A549 (cell line): ENCODE results near the gene ZBTB38. TPM values are rescaled to one million over a fixed set of nuclear protein-coding genes. Genes with fewer than 3 reads are reported as not detected.

ENCODE experiments used
- ATAC-seq, 2 experiments: fragments of 200-7000 bp in 1 of 2; fragments of >200 bp in 1 of 2; cut with Nextera tagmentation in 1 of 2; cut with Tn5 transposase in 1 of 2; 3 replicates each; pipeline versions ENCODE4 v1.8.0 to v1.9.1; 2018 to 2020; ENCODE audit warnings: mild to moderate bottlenecking in 1 of 2, moderate library complexity in 1 of 2
- CTCF ChIA-PET: fragments of 300-600 bp; sonication (Branson Sonifier 250); formaldehyde crosslinking; extraction: SDS; loops from one replicate; lab custom pipeline; 2021; ENCODE audit warnings: antibody characterized with exemption, inconsistent platforms; lab: Yijun Ruan, JAX
- POLR2A ChIA-PET: fragments of 350-600 bp; formaldehyde crosslinking; extraction: SDS; loops from one replicate; lab custom pipeline; 2021; ENCODE audit warnings: antibody characterized with exemption, inconsistent platforms; lab: Yijun Ruan, JAX
- DNase-seq, 2 experiments: peaks; one replicate each; pipeline versions ENCODE4 v3.0.0 to v3.0.0-alpha.2; 2011 to 2016; ENCODE audit warnings: low read depth in 1 of 2, low spot score in 1 of 2
- FAIRE-seq: peaks from 2 replicates; lab custom pipeline; 2011; peaks lifted over from hg19 to GRCh38; lab: Jason Lieb, UNC
- H3K27ac ChIP-seq, 2 experiments: fragments of >200 bp; sonication (Bioruptor Twin); formaldehyde crosslinking; 3 replicates each; pipeline ENCODE4 v1.5.1; 2016 to 2017
- H3K4me1 ChIP-seq: fragments of >200 bp; sonication (Bioruptor Twin); formaldehyde crosslinking; 3 replicates; pipeline ENCODE4 v1.6.1; 2016
- H3K4me2 ChIP-seq: fragments of >200 bp; sonication (Bioruptor Twin); formaldehyde crosslinking; 3 replicates; pipeline ENCODE4 v1.6.1; 2016
- H3K4me3 ChIP-seq: fragments of >200 bp; sonication (Bioruptor Twin); formaldehyde crosslinking; 3 replicates; pipeline ENCODE4 v1.5.1; 2016
- H3K9me3 ChIP-seq: fragments of >200 bp; sonication (Bioruptor Twin); formaldehyde crosslinking; 3 replicates; pipeline ENCODE4 v1.6.1; 2016
- BHLHE40 ChIP-seq: IDR thresholded peaks from 2 replicates; pipeline ENCODE4 v1.6.1; 2012; ENCODE audit warnings: low read depth, low read length, inconsistent platforms
- CHD2 ChIP-seq: fragments of 150-350 bp; IDR thresholded peaks from 2 replicates; pipeline ENCODE4 v1.6.1; 2014; ENCODE audit warnings: low read length; ENCODE audit not compliant: partially characterized antibody
- EHMT2 ChIP-seq: fragments of 200-600 bp; sonication (generic); IDR thresholded peaks from 2 replicates; pipeline ENCODE4 v1.6.1; 2016; ENCODE audit warnings: antibody characterized with exemption, low read depth, mild to moderate bottlenecking, moderate library complexity
- ESRRA ChIP-seq: fragments of 150-350 bp; IDR thresholded peaks from 2 replicates; pipeline ENCODE4 v1.6.1; 2014; ENCODE audit warnings: mild to moderate bottlenecking, low read length, borderline replicate concordance
- FOSB ChIP-seq: fragments of 250-450 bp; sonication (Bioruptor Pico); IDR thresholded peaks from 2 replicates; pipeline ENCODE4 v1.5.0; 2020; ENCODE audit warnings: mild to moderate bottlenecking, moderate library complexity
- GATA3 ChIP-seq: IDR thresholded peaks from 2 replicates; pipeline ENCODE4 v1.6.1; 2012; ENCODE audit warnings: borderline replicate concordance
- HDAC2 ChIP-seq: fragments of 200-600 bp; sonication (generic); IDR thresholded peaks from 2 replicates; pipeline ENCODE4 v1.6.1; 2016
- HOXA7 ChIP-seq: fragments of 250-450 bp; sonication (Bioruptor Pico); IDR thresholded peaks from 2 replicates; pipeline ENCODE4 v1.5.0; 2020; ENCODE audit warnings: mild to moderate bottlenecking, moderate library complexity
- HOXB13 ChIP-seq: fragments of 250-450 bp; sonication (Bioruptor Pico); IDR thresholded peaks from 2 replicates; pipeline ENCODE4 v1.5.0; 2020; ENCODE audit warnings: low read depth, mild to moderate bottlenecking, moderate library complexity
- HOXB5 ChIP-seq: fragments of 250-450 bp; sonication (Bioruptor Pico); IDR thresholded peaks from 2 replicates; pipeline ENCODE4 v1.5.0; 2020; ENCODE audit warnings: mild to moderate bottlenecking, moderate library complexity
- KDM5A ChIP-seq: fragments of 200-600 bp; sonication (generic); IDR thresholded peaks from 2 replicates; pipeline ENCODE4 v1.6.1; 2016; ENCODE audit warnings: antibody characterized with exemption, mild to moderate bottlenecking
- MAFK ChIP-seq: fragments of 450-650 bp; IDR thresholded peaks from 2 replicates; pipeline ENCODE4 v1.6.1; 2014; ENCODE audit not compliant: partially characterized antibody
- MAX ChIP-seq: IDR thresholded peaks from 2 replicates; pipeline ENCODE4 v1.6.1; 2012
- MAZ ChIP-seq: fragments of 150-350 bp; IDR thresholded peaks from 2 replicates; pipeline ENCODE4 v1.6.1; 2014; ENCODE audit warnings: antibody characterized with exemption, low read depth, low read length, borderline replicate concordance
- MYC ChIP-seq: IDR thresholded peaks from 2 replicates; pipeline ENCODE4 v1.6.1; 2012; ENCODE audit warnings: mild to moderate bottlenecking, inconsistent platforms, low read length, improper control_type of control experiment, borderline replicate concordance
- PHF8 ChIP-seq: fragments of 200-600 bp; sonication (generic); IDR thresholded peaks from 2 replicates; pipeline ENCODE4 v1.6.1; 2016; ENCODE audit warnings: low read depth, mild to moderate bottlenecking, antibody characterized with exemption, moderate library complexity, borderline replicate concordance
- POLR2A ChIP-seq: IDR thresholded peaks from 2 replicates; pipeline ENCODE4 v1.6.1; 2012; ENCODE audit warnings: mild to moderate bottlenecking, low read length
- RAD21 ChIP-seq, 2 experiments: fragments of >200 bp in 1 of 2; sonication (Bioruptor Twin) in 1 of 2; formaldehyde crosslinking in 1 of 2; IDR thresholded peaks in 1 of 2; conservative IDR thresholded peaks in 1 of 2; 2 replicates in 1 of 2; 3 replicates in 1 of 2; pipeline ENCODE4 v1.6.1; 2012 to 2018; ENCODE audit warnings: inconsistent platforms in 1 of 2
- RCOR1 ChIP-seq: fragments of 150-350 bp; IDR thresholded peaks from 2 replicates; pipeline ENCODE4 v1.6.1; 2014; ENCODE audit warnings: antibody characterized with exemption, low read length, low read depth
- RFX5 ChIP-seq: fragments of 450-650 bp; IDR thresholded peaks from 2 replicates; pipeline ENCODE4 v1.7.1; 2014; ENCODE audit warnings: antibody characterized with exemption, mild to moderate bottlenecking, moderate library complexity
- RNF2 ChIP-seq: fragments of 200-600 bp; sonication (generic); IDR thresholded peaks from 2 replicates; pipeline ENCODE4 v1.6.1; 2016; ENCODE audit warnings: low read depth, mild to moderate bottlenecking, antibody characterized with exemption, moderate library complexity, borderline replicate concordance
- SMC3 ChIP-seq: fragments of >200 bp; sonication (Bioruptor Twin); formaldehyde crosslinking; IDR thresholded peaks from 3 replicates; pipeline ENCODE4 v1.6.1; 2018; ENCODE audit warnings: inconsistent platforms
- TFCP2L1 ChIP-seq: fragments of 250-450 bp; sonication (Bioruptor Pico); IDR thresholded peaks from 2 replicates; pipeline ENCODE4 v1.5.0; 2021; ENCODE audit warnings: mild to moderate bottlenecking
- ZC3H11A ChIP-seq: fragments of 450-650 bp; IDR thresholded peaks from 2 replicates; pipeline ENCODE4 v1.6.1; 2014; ENCODE audit warnings: antibody characterized with exemption, mild to moderate bottlenecking
- ZNF302 ChIP-seq: fragments of 250-450 bp; sonication (Bioruptor Pico); IDR thresholded peaks from 2 replicates; pipeline ENCODE4 v1.9.0; 2021; ENCODE audit warnings: inconsistent platforms, mild to moderate bottlenecking, moderate library complexity
- WGBS: methylation state at CpG from one replicate; pipeline ENCODE4 v1.1.6; 2017; ENCODE audit errors: missing lambda C conversion rate; 5-methylcytosine and 5-hydroxymethylcytosine counted together
- polyA plus RNA-seq, 4 experiments: library from polyadenylated mRNA; depleted of rRNA in 3 of 4; stranded (reverse); fragments of >200 nt; fragmentation: RNase III in 1 of 4; extraction: RNeasy Plus Mini Kit Qiagen cat#74134 plus additional on column Dnase treatment in 1 of 4; gene quantifications; 2 replicates in 3 of 4; 3 replicates in 1 of 4; pipeline ENCODE4 v1.2.3, GENCODE V29; 2011 to 2017
- TF ChIP-seq, protein P1 (sequence below): fragments of >200 bp; sonication (Bioruptor Twin); formaldehyde crosslinking; IDR thresholded peaks from 2 replicates; pipeline ENCODE4 v1.6.1; 2016
- TF ChIP-seq, protein P2 (sequence below): fragments of 250-450 bp; sonication (Bioruptor Pico); IDR thresholded peaks from 2 replicates; pipeline ENCODE4 v1.5.0; 2020; ENCODE audit warnings: low read depth, mild to moderate bottlenecking, moderate library complexity

Gene ZBTB38
- polyA plus RNA-seq, 2 of the 4 experiments (the other 2 are of a cell fraction) = 72.0 to 110 TPM

- Histone ChIP-seq H3K4me1 (peaks cover 71% of the 10 kb centered on the region), H3K27ac (peak overlapping the region; percentile 91 to 94), H3K4me2 (peak overlapping the region; percentile 59), H3K4me3 (no peak overlapping the region), H3K9me3 (no peaks in the 10 kb centered on the region)
- peak in 1 of 2 experiments; percentile 19; a peak in 1 of 6 replicates for ATAC-seq
- ChIA-PET POLR2A (interaction anchor here (2.2 to 2.3 kb wide), 2 partner anchors 20 to 34 kb away, joined by 11 to 22 read pairs; no protein-coding TSS in a partner anchor), CTCF (interaction anchor here (0.7 to 18.2 kb wide), 11 partner anchors 20 to 147 kb away, joined by 3 to 217 read pairs (median 3); no protein-coding TSS in a partner anchor)
- FAIRE-seq = no peak
- TF ChIP-seq TFCP2L1 (CRISPR knock-in tag) = no peak
- peak; percentile 23; the same call in 1 of the 2 replicates for TF ChIP-seq HOXB13 (CRISPR knock-in tag)
- no peak for DNase-seq
- WGBS = 82% methylated on average over 5 of the region's 5 CpGs
Measured at GRCh38 chr3:141332416-141332815, 35.9 kb upstream of the ZBTB38 start.

GRCh38 chr3:141333836-141334626, 34.3 kb upstream of the ZBTB38 start:
- TF ChIP-seq, protein P1, sequence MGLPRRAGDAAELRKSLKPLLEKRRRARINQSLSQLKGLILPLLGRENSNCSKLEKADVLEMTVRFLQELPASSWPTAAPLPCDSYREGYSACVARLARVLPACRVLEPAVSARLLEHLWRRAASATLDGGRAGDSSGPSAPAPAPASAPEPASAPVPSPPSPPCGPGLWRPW = no peak
- no peak for TF ChIP-seq GATA3
- no peak for TF ChIP-seq KDM5A
- TF ChIP-seq MAFK = no peak
- no peak for TF ChIP-seq HOXB5 (CRISPR knock-in tag)
- TF ChIP-seq EHMT2 = no peak
- no peak for TF ChIP-seq BHLHE40
- TF ChIP-seq RAD21 (conservative IDR thresholded peaks at IDR 0.05 in 1 of 2, IDR thresholded peaks at IDR 0.05 in 1 of 2) = no peak
- TF ChIP-seq HOXB13 (CRISPR knock-in tag) = no peak
- no peak for TF ChIP-seq CHD2
- TF ChIP-seq POLR2A = no peak
- TF ChIP-seq MAX = no peak
- TF ChIP-seq HOXA7 (CRISPR knock-in tag) = no peak
- no peak for TF ChIP-seq ZC3H11A
- TF ChIP-seq RFX5 = no peak
- no peak for TF ChIP-seq ESRRA
- TF ChIP-seq MAZ = no peak
- TF ChIP-seq HDAC2 = no peak
- no peak for TF ChIP-seq SMC3
- TF ChIP-seq FOSB = no peak
- no peak for DNase-seq
- ChIA-PET POLR2A (interaction anchor here (0.6 kb wide), 1 partner anchor 8 kb away, joined by 3 read pairs; no protein-coding TSS in a partner anchor), CTCF (interaction anchor here (0.9 to 18.2 kb wide), 5 partner anchors 12 to 126 kb away, joined by 4 to 217 read pairs (median 8); no protein-coding TSS in a partner anchor)
- no peak overlapping the region for H3K4me3 ChIP-seq
- WGBS = 92% methylated on average over 3 of the region's 3 CpGs
- no peak for FAIRE-seq
- H3K27ac ChIP-seq = peak overlapping the region; percentile 91 to 94
- no peaks in the 10 kb centered on the region for H3K9me3 ChIP-seq
- H3K4me1 ChIP-seq = peaks cover 70% of the 10 kb centered on the region
- no peak for ATAC-seq
- no peak overlapping the region for H3K4me2 ChIP-seq

- DNase-seq (no peak), ATAC-seq (no peak), FAIRE-seq (no peak)
- Histone ChIP-seq H3K4me3 (no peak overlapping the region), H3K9me3 (no peaks in the 10 kb centered on the region), H3K4me1 (peaks cover 70% of the 10 kb centered on the region), H3K27ac (peak overlapping the region; percentile 91 to 94), H3K4me2 (no peak overlapping the region)
- TF ChIP-seq ZNF302 (CRISPR knock-in tag) = no peak
- TF ChIP-seq RAD21 (conservative IDR thresholded peaks at IDR 0.05 in 1 of 2, IDR thresholded peaks at IDR 0.05 in 1 of 2) = no peak
- TF ChIP-seq PHF8 = no peak
- TF ChIP-seq, protein P2, sequence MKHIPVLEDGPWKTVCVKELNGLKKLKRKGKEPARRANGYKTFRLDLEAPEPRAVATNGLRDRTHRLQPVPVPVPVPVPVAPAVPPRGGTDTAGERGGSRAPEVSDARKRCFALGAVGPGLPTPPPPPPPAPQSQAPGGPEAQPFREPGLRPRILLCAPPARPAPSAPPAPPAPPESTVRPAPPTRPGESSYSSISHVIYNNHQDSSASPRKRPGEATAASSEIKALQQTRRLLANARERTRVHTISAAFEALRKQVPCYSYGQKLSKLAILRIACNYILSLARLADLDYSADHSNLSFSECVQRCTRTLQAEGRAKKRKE (CRISPR knock-in tag) = no peak
- TF ChIP-seq ESRRA = no peak
- no peak for TF ChIP-seq HOXB13 (CRISPR knock-in tag)
- no peak for TF ChIP-seq RNF2
- no peak for TF ChIP-seq MYC
- TF ChIP-seq RCOR1 = no peak
- no peak for TF ChIP-seq FOSB
- ChIA-PET POLR2A (no interaction called here), CTCF (interaction anchor here (0.9 to 18.2 kb wide), 6 partner anchors 11 to 125 kb away, joined by 4 to 217 read pairs (median 6); no protein-coding TSS in a partner anchor)
- WGBS = 94% methylated on average over 11 of the region's 11 CpGs
Measured at GRCh38 chr3:141334627-141335250, 33.6 kb upstream of the ZBTB38 start.
